Liver (tissue), 9 donors: ENCODE results near the gene PRH2. TPM values are rescaled to one million over a fixed set of nuclear protein-coding genes. Genes with fewer than 3 reads are reported as not detected.

Experiments used
- DNase-seq: peaks from one replicate; pipeline ENCODE4 v3.0.0-alpha.2; 2017; ENCODE audit warnings: low spot score
- H3K27ac ChIP-seq, 2 donors: one replicate each; pipeline ENCODE4 v1.7.0; 2013; ENCODE audit warnings: inconsistent platforms in 2 of 2, low read length in 2 of 2, control low read depth in 1 of 2, low read depth in 1 of 2, mild to moderate bottlenecking in 1 of 2
- H3K27me3 ChIP-seq, 4 donors: one replicate each; pipeline versions ENCODE4 v1.6.1 to v1.7.0; 2013; ENCODE audit warnings: low read length in 3 of 4, inconsistent platforms in 1 of 4, mild to moderate bottlenecking in 1 of 4, moderate library complexity in 1 of 4; ENCODE audit not compliant: control insufficient read depth in 4 of 4, insufficient read depth in 4 of 4
- H3K36me3 ChIP-seq, 4 donors: one replicate each; pipeline versions ENCODE4 v1.6.1 to v1.7.0; 2013; ENCODE audit warnings: low read length in 3 of 4, mild to moderate bottlenecking in 3 of 4, low read depth in 1 of 4, moderate library complexity in 1 of 4; ENCODE audit not compliant: control insufficient read depth in 4 of 4, insufficient read depth in 3 of 4
- H3K4me1 ChIP-seq, 4 donors: one replicate each; pipeline versions ENCODE4 v1.6.1 to v1.7.0; 2013; ENCODE audit warnings: low read length in 3 of 4, mild to moderate bottlenecking in 3 of 4, moderate library complexity in 1 of 4; ENCODE audit not compliant: control insufficient read depth in 4 of 4, insufficient read depth in 4 of 4
- H3K4me3 ChIP-seq, 3 donors: one replicate each; pipeline versions ENCODE4 v1.6.1 to v1.7.0; 2013; ENCODE audit warnings: low read length in 3 of 3, control low read depth in 1 of 3, low read depth in 1 of 3, mild to moderate bottlenecking in 1 of 3
- H3K9ac ChIP-seq, 2 donors: one replicate each; pipeline ENCODE4 v1.7.0; 2013; ENCODE audit warnings: low read length in 2 of 2, mild to moderate bottlenecking in 2 of 2, moderate library complexity in 2 of 2, control low read depth in 1 of 2, low read depth in 1 of 2
- H3K9me3 ChIP-seq, 4 donors: one replicate each; pipeline versions ENCODE4 v1.6.1 to v1.7.0; 2013; ENCODE audit warnings: low read length in 3 of 4; ENCODE audit not compliant: control insufficient read depth in 4 of 4
- CTCF ChIP-seq: fragments of 150-350 bp; IDR thresholded peaks from 2 replicates; pipeline ENCODE4 v1.5.1; 2017; ENCODE audit warnings: improper control_type of control experiment, low read depth, low read length; ENCODE audit not compliant: missing input control
- EGR1 ChIP-seq, 2 donors: IDR thresholded peaks; 2 replicates each; pipeline ENCODE4 v1.6.1; 2016 to 2018; ENCODE audit warnings: antibody characterized with exemption in 2 of 2, low read depth in 2 of 2
- FOXA1 ChIP-seq: IDR thresholded peaks from 2 replicates; pipeline ENCODE4 v1.6.1; 2016; ENCODE audit warnings: antibody characterized with exemption
- FOXA2 ChIP-seq: IDR thresholded peaks from 2 replicates; pipeline ENCODE4 v1.6.1; 2016; ENCODE audit warnings: antibody characterized with exemption
- GABPA ChIP-seq, 2 donors: IDR thresholded peaks in 1 of 2; conservative IDR thresholded peaks in 1 of 2; 2 replicates each; pipeline ENCODE4 v1.6.1; 2016; ENCODE audit warnings: antibody characterized with exemption in 2 of 2, mild to moderate bottlenecking in 1 of 2, moderate library complexity in 1 of 2
- HNF4A ChIP-seq, 2 donors: conservative IDR thresholded peaks; 2 replicates each; pipeline ENCODE4 v1.6.1; 2016; ENCODE audit warnings: antibody characterized with exemption in 2 of 2, mild to moderate bottlenecking in 2 of 2
- HNF4G ChIP-seq: IDR thresholded peaks from 2 replicates; pipeline ENCODE4 v1.6.1; 2016; ENCODE audit warnings: antibody characterized with exemption
- JUND ChIP-seq, 2 donors: IDR thresholded peaks; 2 replicates each; pipeline ENCODE4 v1.6.1; 2016; ENCODE audit warnings: antibody characterized with exemption in 2 of 2
- MAX ChIP-seq: IDR thresholded peaks from 2 replicates; pipeline ENCODE4 v1.6.1; 2016; ENCODE audit warnings: antibody characterized with exemption
- NR2F2 ChIP-seq: IDR thresholded peaks from 2 replicates; pipeline ENCODE4 v1.6.1; 2016; ENCODE audit warnings: antibody characterized with exemption
- RAD21 ChIP-seq, 2 donors: IDR thresholded peaks; 2 replicates each; pipeline ENCODE4 v1.6.1; 2016; ENCODE audit warnings: antibody characterized with exemption in 2 of 2, mild to moderate bottlenecking in 2 of 2
- REST ChIP-seq: IDR thresholded peaks from 2 replicates; pipeline ENCODE4 v1.6.1; 2016; ENCODE audit warnings: antibody characterized with exemption, mild to moderate bottlenecking
- RXRA ChIP-seq, 2 donors: IDR thresholded peaks; 2 replicates each; pipeline ENCODE4 v1.6.1; 2017 to 2018; ENCODE audit warnings: antibody characterized with exemption in 2 of 2, mild to moderate bottlenecking in 1 of 2
- SP1 ChIP-seq: IDR thresholded peaks from 2 replicates; pipeline ENCODE4 v1.6.1; 2018; ENCODE audit warnings: antibody characterized with exemption, mild to moderate bottlenecking
- TAF1 ChIP-seq: conservative IDR thresholded peaks from 2 replicates; pipeline ENCODE4 v1.6.1; 2016; ENCODE audit warnings: antibody characterized with exemption, mild to moderate bottlenecking
- YY1 ChIP-seq: IDR thresholded peaks from 2 replicates; pipeline ENCODE4 v1.6.1; 2016; ENCODE audit warnings: antibody characterized with exemption, mild to moderate bottlenecking
- ZBTB33 ChIP-seq: IDR thresholded peaks from 2 replicates; pipeline ENCODE4 v1.6.1; 2016; ENCODE audit warnings: antibody characterized with exemption
- WGBS: extraction: QIAGEN DNeasy Blood & Tissue Kit; methylation state at CpG from one replicate; pipeline ENCODE4 v1.1.7; 2013; 5-methylcytosine and 5-hydroxymethylcytosine counted together
- polyA plus RNA-seq, 2 donors: library from polyadenylated mRNA; stranded (reverse) in 1 of 2; unstranded in 1 of 2; fragments of 200-250 nt in 1 of 2; fragments of >200 nt in 1 of 2; fragmentation: Nextera tagmentation in 1 of 2; extraction: Ambion mirVana in 1 of 2; gene quantifications; one replicate each; pipeline versions ENCODE4 v1.2.1 to v1.2.3, GENCODE V29; 2013 to 2015
- total RNA-seq, 2 donors: library from RNA; depleted of rRNA; stranded (reverse); fragments of >200 nt; gene quantifications; one replicate each; pipeline ENCODE4 v1.2.3, GENCODE V29; 2014
- donor health status: healthy.
- donor health status: healthy.
- donor health status: healthy.
- donor health status: healthy.
- donor health status: healthy.

The PRH2 gene
- total and polyA plus RNA-seq, 4 donors, result 0.23 to 0.42 (median 0.40) TPM; not detected in 1

- 97% methylated on average over 2 of the region's 2 CpGs for WGBS
- TF ChIP-seq FOXA1, result no peak
- no peak for TF ChIP-seq MAX
- no peak for TF ChIP-seq JUND (IDR thresholded peaks at IDR 0.05)
- TF ChIP-seq CTCF, result no peak
- no peak for TF ChIP-seq YY1
These were observed 11.4 kb downstream of the PRH2 start for GRCh38 chr12:10940389-10940788.

GRCh38 chr12:10941369-10941768, 12.3 kb downstream of the PRH2 start:
- Histone ChIP-seq H3K27ac (no peak overlapping the region), H3K9ac (no peak overlapping the region), H3K4me3 (no peak overlapping the region), H3K36me3 (no peaks in the 10 kb centered on the region), H3K27me3 (no peaks in the 10 kb centered on the region), H3K9me3 (no peaks in the 10 kb centered on the region), H3K4me1 (no peaks in the 10 kb centered on the region)
- no peak for DNase-seq
- TF ChIP-seq FOXA2 (no peak), SP1 (no peak), HNF4G (no peak), TAF1 (no peak), REST (no peak), YY1 (no peak), JUND (IDR thresholded peaks at IDR 0.05) (no peak), RAD21 (IDR thresholded peaks at IDR 0.05) (no peak), ZBTB33 (no peak), EGR1 (IDR thresholded peaks at IDR 0.05; ENCODE audit: low read depth in 2 of 2) (no peak), GABPA (IDR thresholded peaks at IDR 0.05 in 1 of 2, conservative IDR thresholded peaks at IDR 0.05 in 1 of 2) (no peak), CTCF (no peak), RXRA (IDR thresholded peaks at IDR 0.05) (no peak), HNF4A (conservative IDR thresholded peaks at IDR 0.05) (no peak), NR2F2 (no peak)

More at GRCh38 chr12:10940389-10940788, 11.4 kb downstream of the PRH2 start:
- no peaks in the 10 kb centered on the region for H3K4me1 ChIP-seq
- DNase-seq, result no peak
- H3K27ac ChIP-seq, result no peak overlapping the region
- no peaks in the 10 kb centered on the region for H3K36me3 ChIP-seq
- no peak overlapping the region for H3K9ac ChIP-seq
- H3K27me3 ChIP-seq, result no peaks in the 10 kb centered on the region
- no peaks in the 10 kb centered on the region for H3K9me3 ChIP-seq
- no peak overlapping the region for H3K4me3 ChIP-seq
